ENCODE data around the gene ZC3H14.
"Not testable (repeated sequence)": the region's sequence is repeated elsewhere in the genome, so short reads cannot be mapped to it uniquely, and the experiment has no call there.

Gene ZC3H14

DNA sequence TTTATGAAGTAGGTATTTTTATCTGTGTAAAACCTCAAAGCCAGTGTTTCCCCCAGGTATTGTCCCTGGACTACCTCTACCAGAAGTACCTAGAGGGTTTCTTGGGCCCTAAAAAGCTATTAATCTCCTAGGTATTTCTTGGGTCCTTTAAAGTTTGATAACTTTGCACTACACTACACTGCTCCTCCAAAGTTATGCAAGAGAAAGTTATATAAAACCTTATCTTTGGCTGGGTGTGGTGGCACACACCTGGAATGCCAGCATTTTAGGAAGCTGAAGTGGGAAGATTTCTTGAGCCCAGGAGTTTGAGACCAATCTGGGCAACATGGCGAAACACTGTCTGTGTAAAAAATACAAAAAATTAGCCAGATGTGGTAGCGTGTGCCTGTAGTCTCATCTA lies 42.9 kb upstream of the ZC3H14 start:
- H3K9me3 ChIP-seq: no peaks in the 10 kb centered on the region
- no peak overlapping the region for H3K27ac ChIP-seq
- no peak overlapping the region for H3K4me3 ChIP-seq (ENCODE audit: low read depth in 1 of 2, low read length in 1 of 2)
- no peaks in the 10 kb centered on the region for H3K27me3 ChIP-seq
- no peaks in the 10 kb centered on the region for H3K36me3 ChIP-seq
- no peaks in the 10 kb centered on the region for H3K4me1 ChIP-seq (ENCODE audit: control insufficient read depth in 1 of 2, insufficient read depth in 1 of 2, low read depth in 1 of 2, low read length in 1 of 2)
- TF ChIP-seq, protein P1, sequence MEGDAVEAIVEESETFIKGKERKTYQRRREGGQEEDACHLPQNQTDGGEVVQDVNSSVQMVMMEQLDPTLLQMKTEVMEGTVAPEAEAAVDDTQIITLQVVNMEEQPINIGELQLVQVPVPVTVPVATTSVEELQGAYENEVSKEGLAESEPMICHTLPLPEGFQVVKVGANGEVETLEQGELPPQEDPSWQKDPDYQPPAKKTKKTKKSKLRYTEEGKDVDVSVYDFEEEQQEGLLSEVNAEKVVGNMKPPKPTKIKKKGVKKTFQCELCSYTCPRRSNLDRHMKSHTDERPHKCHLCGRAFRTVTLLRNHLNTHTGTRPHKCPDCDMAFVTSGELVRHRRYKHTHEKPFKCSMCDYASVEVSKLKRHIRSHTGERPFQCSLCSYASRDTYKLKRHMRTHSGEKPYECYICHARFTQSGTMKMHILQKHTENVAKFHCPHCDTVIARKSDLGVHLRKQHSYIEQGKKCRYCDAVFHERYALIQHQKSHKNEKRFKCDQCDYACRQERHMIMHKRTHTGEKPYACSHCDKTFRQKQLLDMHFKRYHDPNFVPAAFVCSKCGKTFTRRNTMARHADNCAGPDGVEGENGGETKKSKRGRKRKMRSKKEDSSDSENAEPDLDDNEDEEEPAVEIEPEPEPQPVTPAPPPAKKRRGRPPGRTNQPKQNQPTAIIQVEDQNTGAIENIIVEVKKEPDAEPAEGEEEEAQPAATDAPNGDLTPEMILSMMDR (IDR thresholded peaks at IDR 0.05): no peak

DNA sequence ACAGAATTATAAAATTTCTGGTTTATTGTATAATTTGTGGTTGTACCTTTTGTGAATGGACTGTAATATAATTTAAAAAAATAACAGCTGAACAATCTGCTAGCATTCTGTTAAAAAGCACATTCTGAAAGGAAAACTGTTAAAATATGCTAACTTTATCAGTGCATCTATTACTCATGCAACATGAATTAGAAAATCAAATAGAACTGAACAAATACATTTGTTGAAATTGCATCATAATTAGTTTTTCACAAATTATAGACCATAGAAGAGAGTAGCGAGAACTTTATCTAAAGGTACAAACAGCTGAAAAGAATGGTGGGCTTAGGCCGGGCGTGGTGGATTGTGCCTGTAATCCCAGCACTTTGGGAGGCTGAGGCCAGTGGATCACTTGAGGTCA lies 41.0 kb upstream of the ZC3H14 start:
- Histone ChIP-seq H3K4me3 (ENCODE audit: low read depth in 1 of 2, low read length in 1 of 2) (no peak overlapping the region), H3K27me3 (no peaks in the 10 kb centered on the region), H3K36me3 (no peaks in the 10 kb centered on the region), H3K27ac (no peak overlapping the region), H3K4me1 (ENCODE audit: control insufficient read depth in 1 of 2, insufficient read depth in 1 of 2, low read depth in 1 of 2, low read length in 1 of 2) (no peaks in the 10 kb centered on the region), H3K9me3 (no peaks in the 10 kb centered on the region)
- TF ChIP-seq, protein P1 (IDR thresholded peaks at IDR 0.05): no peak

DNA sequence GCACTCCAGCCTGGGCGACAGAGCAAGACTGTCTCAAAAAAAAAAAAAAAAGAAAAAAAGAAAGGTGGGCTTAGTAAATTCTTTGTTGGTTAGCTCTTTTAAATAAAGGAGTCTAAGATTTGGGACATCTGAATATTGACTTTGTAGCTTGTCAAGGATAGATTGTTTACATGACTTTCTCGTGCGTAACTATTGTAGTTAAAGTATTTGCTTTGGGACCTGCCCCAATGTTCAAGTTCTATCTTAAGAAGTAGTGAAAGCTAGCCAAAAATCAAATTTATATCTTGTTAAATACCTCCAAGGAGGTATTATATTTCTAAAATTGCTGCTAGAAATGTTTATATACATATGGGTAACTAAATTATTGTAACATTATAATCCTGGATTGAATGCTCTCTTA lies 40.4 kb upstream of the ZC3H14 start:
- H3K27ac ChIP-seq: no peak overlapping the region
- no peak overlapping the region for H3K4me3 ChIP-seq (ENCODE audit: low read depth in 1 of 2, low read length in 1 of 2)
- H3K27me3 ChIP-seq: no peaks in the 10 kb centered on the region
- H3K9me3 ChIP-seq: no peaks in the 10 kb centered on the region
- no peaks in the 10 kb centered on the region for H3K4me1 ChIP-seq (ENCODE audit: control insufficient read depth in 1 of 2, insufficient read depth in 1 of 2, low read depth in 1 of 2, low read length in 1 of 2)
- TF ChIP-seq, protein P1 (IDR thresholded peaks at IDR 0.05): no peak
- H3K36me3 ChIP-seq: no peaks in the 10 kb centered on the region

DNA sequence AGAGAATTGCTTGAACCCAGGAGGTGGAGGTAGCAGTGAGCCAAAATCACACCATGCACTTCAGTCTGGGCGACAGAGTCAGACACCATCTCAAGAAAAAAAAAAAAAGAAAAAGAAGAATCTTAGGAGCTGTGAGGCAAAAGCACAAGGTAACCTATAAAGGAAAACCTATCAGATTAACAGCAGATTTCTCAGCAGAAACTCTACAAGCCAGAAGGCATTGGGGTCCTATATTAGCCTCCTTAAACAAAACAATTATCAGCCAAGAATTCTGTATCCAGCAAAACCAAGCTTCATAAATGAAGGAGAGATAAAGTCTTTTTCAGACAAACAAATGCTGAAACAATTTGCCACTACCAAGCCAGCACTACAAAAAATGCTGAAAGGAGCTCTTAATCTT lies 32.9 kb upstream of the ZC3H14 start:
- H3K27ac ChIP-seq; H3K36me3 ChIP-seq; H3K4me3 ChIP-seq (ENCODE audit: low read depth in 1 of 2, low read length in 1 of 2); H3K4me1 ChIP-seq (ENCODE audit: control insufficient read depth in 1 of 2, insufficient read depth in 1 of 2, low read depth in 1 of 2, low read length in 1 of 2); H3K9me3 ChIP-seq; H3K27me3 ChIP-seq: not testable (repeated sequence)

DNA sequence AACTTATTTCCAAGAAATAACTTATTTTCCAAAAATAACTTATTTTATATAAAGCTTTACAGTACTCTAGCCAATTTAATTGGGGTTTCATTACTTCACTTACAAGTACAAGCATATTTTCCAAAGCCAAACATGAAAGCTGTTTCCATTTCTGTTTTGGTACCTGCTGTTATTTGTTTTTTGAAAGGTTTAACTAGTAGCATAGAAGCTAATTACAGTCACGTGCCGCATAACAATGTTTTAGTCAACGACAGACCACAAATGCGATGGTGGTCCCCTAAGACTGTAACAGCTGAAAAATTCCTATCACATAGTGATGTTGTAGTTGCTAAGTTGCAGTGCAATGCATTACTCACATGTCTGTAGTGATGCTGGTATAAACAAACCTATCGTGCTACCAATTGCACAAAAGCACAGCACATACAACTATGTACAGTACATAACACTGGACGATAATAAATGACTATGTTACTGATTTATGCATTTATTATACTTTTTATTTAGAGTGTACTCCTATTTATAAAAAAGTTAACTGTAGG lies 29.7 kb upstream of the ZC3H14 start:
- TF ChIP-seq, protein P1 (IDR thresholded peaks at IDR 0.05): no peak
- H3K4me3 ChIP-seq (ENCODE audit: low read depth in 1 of 2, low read length in 1 of 2): no peak overlapping the region
- H3K9me3 ChIP-seq: no peaks in the 10 kb centered on the region
- H3K36me3 ChIP-seq: no peaks in the 10 kb centered on the region
- H3K4me1 ChIP-seq (ENCODE audit: control insufficient read depth in 1 of 2, insufficient read depth in 1 of 2, low read depth in 1 of 2, low read length in 1 of 2): peaks cover 4 to 8% of the 10 kb centered on the region in 2 experiments
- peaks cover 5% of the 10 kb centered on the region for H3K27me3 ChIP-seq
- H3K27ac ChIP-seq: no peak overlapping the region

DNA sequence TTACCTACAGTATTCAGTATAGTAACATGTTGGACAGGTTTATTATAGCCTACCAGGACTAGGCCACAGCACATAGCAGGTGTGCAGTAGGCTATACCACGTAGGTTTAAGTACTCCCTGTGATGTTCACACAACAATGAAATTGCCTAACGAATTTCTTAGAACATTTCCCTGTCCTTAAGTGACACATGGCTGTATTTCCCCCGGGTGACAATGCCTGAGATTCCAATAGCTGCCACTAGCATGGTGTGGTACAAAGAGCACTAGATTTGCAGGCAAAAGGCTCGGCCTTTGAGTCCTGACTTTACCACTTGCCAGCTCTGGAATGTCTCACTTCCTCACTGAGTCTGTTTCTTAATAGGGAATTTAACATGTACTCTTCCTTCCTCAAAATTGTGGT lies 27.7 kb upstream of the ZC3H14 start:
- TF ChIP-seq, protein P1 (IDR thresholded peaks at IDR 0.05): no peak
- Histone ChIP-seq H3K4me3 (ENCODE audit: low read depth in 1 of 2, low read length in 1 of 2) (no peak overlapping the region), H3K9me3 (no peaks in the 10 kb centered on the region), H3K4me1 (ENCODE audit: control insufficient read depth in 1 of 2, insufficient read depth in 1 of 2, low read depth in 1 of 2, low read length in 1 of 2) (peaks cover 4 to 8% of the 10 kb centered on the region in 2 experiments), H3K36me3 (no peaks in the 10 kb centered on the region), H3K27ac (no peak overlapping the region), H3K27me3 (peaks cover 7% of the 10 kb centered on the region)

Data from neutrophil (primary cell).